ENCODE measurements around the gene SESTD1. TPM values are rescaled to one million over a fixed set of nuclear protein-coding genes. Genes with fewer than 3 reads are reported as not detected.
A peak's percentile ranks its signal among the peaks of the same experiment; 100 is the strongest.
"Not testable (repeated sequence)": the region's sequence is repeated elsewhere in the genome, so short reads cannot be mapped to it uniquely, and the experiment has no call there.

Gene SESTD1
- polyA plus RNA-seq, 1 donor from 2014 or later, result 39.5 TPM

- Histone ChIP-seq H3K4me2 (ENCODE audit: low read length) (no peak overlapping the region), H3K27me3 (ENCODE audit: insufficient read depth, low read depth, low read length) (no peaks in the 10 kb centered on the region), H3K27ac (ENCODE audit: low read length) (no peak overlapping the region), H3K9ac (ENCODE audit: low read length) (no peak overlapping the region), H4K20me1 (ENCODE audit: insufficient read depth) (no peaks in the 10 kb centered on the region), H2AFZ (ENCODE audit: low read depth, low read length) (no peak overlapping the region), H3K79me2 (replicated peaks; ENCODE audit: insufficient read depth, low read length) (peaks cover 60% of the 10 kb centered on the region), H3K9me2 (ENCODE audit: insufficient read depth, low read length) (no peaks in the 10 kb centered on the region), H3K4me3 (ENCODE audit: low read length) (no peak overlapping the region), H3K9me3 (ENCODE audit: low read length) (no peaks in the 10 kb centered on the region), H3K36me3 (ENCODE audit: insufficient read depth, low read length) (no peaks in the 10 kb centered on the region), H3F3A (ENCODE audit: insufficient read depth, low read length, poor library complexity, severe bottlenecking) (no peaks in the 10 kb centered on the region)
- TF ChIP-seq SMC3 (conservative IDR thresholded peaks at IDR 0.05; ENCODE audit: poor library complexity), result peak; percentile 74
- no peak for TF ChIP-seq TAF1 (IDR thresholded peaks at IDR 0.05; ENCODE audit: low read depth)
- TF ChIP-seq REST (IDR thresholded peaks at IDR 0.05; ENCODE audit: borderline replicate concordance), result no peak
- peak; percentile 74 for TF ChIP-seq CTCF (IDR thresholded peaks at IDR 0.05; ENCODE audit: poor library complexity, severe bottlenecking)
- TF ChIP-seq EZH2 (IDR thresholded peaks at IDR 0.05; ENCODE audit: borderline replicate concordance, insufficient read depth, low read length, poor library complexity, severe bottlenecking), result no peak
- TF ChIP-seq EP300 (conservative IDR thresholded peaks at IDR 0.05; ENCODE audit: poor library complexity, severe bottlenecking), result no peak
- peak; percentile 75 for TF ChIP-seq RAD21 (conservative IDR thresholded peaks at IDR 0.05)
- TF ChIP-seq POLR2AphosphoS5 (IDR thresholded peaks at IDR 0.05), result no peak
- TF ChIP-seq MXI1 (conservative IDR thresholded peaks at IDR 0.05; ENCODE audit: poor library complexity, severe bottlenecking), result no peak
These were observed 45.6 kb downstream of the SESTD1 start for GRCh38 chr2:179218848-179219594.

GRCh38 chr2:179214671-179215070, 50.0 kb downstream of the SESTD1 start:
- not testable (repeated sequence) for H2AFZ ChIP-seq (ENCODE audit: low read depth, low read length); H3K9me3 ChIP-seq (ENCODE audit: low read length); H4K20me1 ChIP-seq (ENCODE audit: insufficient read depth); H3K4me3 ChIP-seq (ENCODE audit: low read length); H3K27me3 ChIP-seq (ENCODE audit: insufficient read depth, low read depth, low read length); H3K27ac ChIP-seq (ENCODE audit: low read length); H3K9me2 ChIP-seq (ENCODE audit: insufficient read depth, low read length); H3K9ac ChIP-seq (ENCODE audit: low read length); H3K36me3 ChIP-seq (ENCODE audit: insufficient read depth, low read length); H3K4me2 ChIP-seq (ENCODE audit: low read length); H3F3A ChIP-seq (ENCODE audit: insufficient read depth, low read length, poor library complexity, severe bottlenecking)
- peaks cover 23% of the 10 kb centered on the region for H3K79me2 ChIP-seq (replicated peaks; ENCODE audit: insufficient read depth, low read length)

All from neural cell (in vitro differentiated cells).